ENCODE results near the gene NISCH.

NISCH gene
- 182 to 208 (median 206) reads per million in 4 donors for total RNA-seq

- peak; percentile 89 to 96 (median 94) for DNase-seq
These were observed at the start of gene NISCH for GRCh38 chr3:52455283-52456168. Gene NISCH (plus strand): TSS chr3:52455604. CDS start chr3:52455642, 38 bp downstream.

- peak in 1 of 5 donors; percentile 7 for DNase-seq
These were observed 49.2 kb upstream of the NISCH start for GRCh38 chr3:52406231-52406661.

DNA sequence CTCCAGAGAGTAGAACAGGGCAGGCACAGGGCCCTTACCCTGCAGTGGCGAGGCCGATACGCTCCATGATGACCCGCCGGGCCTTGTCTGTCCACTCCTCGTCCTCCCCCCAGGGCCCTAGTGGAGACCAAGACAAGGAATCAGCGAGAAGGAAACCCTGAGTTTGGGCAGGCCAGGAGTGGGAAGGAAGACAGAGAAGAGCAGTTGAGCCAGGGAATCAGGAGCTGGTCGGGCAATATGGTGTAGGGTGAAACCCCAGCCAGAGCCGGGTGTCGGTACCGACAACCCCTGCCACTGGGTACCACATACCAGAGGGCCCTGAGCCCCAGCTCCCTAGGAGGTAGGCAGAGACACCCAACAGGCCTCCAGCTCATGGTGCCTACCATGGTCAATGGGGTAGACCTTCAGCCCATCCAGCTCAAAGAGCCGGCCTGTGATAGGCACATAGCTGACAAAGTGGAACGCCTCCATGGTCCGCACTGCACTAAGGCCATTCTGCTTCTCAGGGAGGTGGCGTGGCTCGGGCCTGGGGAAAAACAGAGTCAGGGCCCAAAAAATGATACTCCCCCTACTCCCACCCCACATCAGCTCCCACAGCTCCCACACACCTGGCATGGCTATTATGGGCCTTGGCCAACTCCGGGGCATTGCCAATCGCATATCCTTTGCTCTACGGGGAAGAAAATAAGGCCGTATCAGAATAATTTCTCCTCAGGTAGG is 48.5 kb upstream of the NISCH start:
- peak in 1 of 5 donors; percentile 7 for DNase-seq

GRCh38 chr3:52407779-52408178 is 47.6 kb upstream of the NISCH start:
- peak in 1 of 5 donors; percentile 9 for DNase-seq

- DNase-seq = no peak
These were observed 46.9 kb upstream of the NISCH start for GRCh38 chr3:52408466-52408865.

GRCh38 chr3:52415800-52416199 is 39.6 kb upstream of the NISCH start:
- DNase-seq = no peak

- DNase-seq = no peak
These were observed 35.0 kb upstream of the NISCH start for GRCh38 chr3:52420388-52420787.

DNA sequence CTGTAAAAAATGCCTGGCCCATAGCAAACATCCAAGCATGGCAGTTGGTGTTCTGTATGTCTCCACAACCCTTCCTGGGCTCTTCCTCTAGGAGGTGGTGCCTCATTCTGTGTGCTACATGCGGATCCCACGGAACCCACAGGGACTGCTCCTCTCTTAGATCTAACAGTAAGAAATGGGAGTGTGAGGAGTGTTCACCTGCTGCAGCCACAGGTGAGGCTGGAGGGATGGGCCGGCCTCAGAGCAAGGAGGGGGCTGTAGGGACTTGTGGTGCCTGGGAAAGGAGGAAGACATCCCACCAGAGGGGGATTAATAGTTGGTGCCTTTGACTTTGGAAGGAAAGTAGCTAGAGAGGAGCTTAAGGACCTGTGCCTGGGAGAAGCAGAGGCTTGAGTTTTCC is 32.7 kb upstream of the NISCH start:
- DNase-seq = no peak

GRCh38 chr3:52423173-52423572 is 32.2 kb upstream of the NISCH start:
- no peak for DNase-seq

DNA sequence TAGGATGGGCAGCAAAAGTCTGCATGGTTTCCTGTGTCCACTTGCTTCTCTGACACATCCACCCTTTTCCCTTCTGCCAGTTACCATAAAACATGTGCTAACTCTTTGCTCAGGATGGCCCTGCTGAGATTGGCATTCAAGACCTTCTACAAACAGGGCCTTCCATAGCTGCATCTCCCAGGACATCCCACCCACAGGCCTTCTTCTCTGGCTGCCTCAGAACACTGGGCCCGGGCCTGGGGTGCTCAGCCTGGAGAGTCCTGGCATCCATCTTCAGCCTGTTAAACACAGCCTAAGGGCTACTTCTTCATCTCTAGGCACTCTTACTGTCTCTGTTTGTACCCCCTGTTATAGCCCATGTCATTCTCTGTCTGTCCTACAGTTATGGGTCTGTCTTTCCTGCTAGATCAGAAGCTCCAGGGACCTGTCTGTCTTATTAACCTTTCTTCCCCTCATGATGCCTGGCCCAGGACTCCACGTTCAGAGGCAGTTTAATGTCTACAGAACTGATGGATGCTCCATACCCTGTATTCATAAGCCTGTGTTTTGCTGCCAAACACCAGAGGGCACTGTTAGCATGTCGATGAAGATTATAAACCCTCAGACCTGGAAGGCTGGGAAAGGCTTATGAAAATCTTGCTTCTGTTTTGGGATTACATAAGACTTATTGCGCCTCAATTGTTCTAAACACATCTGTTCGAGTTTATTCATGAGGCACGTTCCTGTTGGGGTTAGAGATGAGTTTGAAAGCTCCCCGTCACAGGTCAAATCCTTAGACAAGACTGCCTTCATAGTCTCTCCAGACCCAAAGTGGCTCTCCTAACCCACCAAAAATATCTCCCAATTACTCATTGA is 27.0 kb upstream of the NISCH start:
- DNase-seq = peak in 2 of 5 donors; percentile 19 to 45

DNA sequence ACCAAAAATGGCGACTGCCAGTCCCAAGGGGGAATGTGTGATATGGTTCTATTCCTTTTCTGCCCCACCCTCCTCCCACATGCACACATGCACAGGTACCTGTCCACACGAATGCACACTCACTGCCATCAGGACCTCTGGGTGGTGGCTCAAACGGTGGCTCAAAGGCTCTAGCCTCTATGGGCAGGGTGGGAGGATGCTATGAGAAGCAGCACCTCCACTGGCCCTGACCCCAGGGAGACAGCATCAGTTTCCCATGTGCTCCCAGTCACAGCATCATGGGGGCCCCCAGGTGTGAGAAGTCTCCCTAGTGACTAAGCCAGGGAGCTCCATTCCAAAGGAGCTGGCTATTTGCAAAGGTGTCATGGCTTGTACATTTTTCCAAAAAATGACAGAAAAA is 26.4 kb upstream of the NISCH start:
- no peak for DNase-seq

DNA sequence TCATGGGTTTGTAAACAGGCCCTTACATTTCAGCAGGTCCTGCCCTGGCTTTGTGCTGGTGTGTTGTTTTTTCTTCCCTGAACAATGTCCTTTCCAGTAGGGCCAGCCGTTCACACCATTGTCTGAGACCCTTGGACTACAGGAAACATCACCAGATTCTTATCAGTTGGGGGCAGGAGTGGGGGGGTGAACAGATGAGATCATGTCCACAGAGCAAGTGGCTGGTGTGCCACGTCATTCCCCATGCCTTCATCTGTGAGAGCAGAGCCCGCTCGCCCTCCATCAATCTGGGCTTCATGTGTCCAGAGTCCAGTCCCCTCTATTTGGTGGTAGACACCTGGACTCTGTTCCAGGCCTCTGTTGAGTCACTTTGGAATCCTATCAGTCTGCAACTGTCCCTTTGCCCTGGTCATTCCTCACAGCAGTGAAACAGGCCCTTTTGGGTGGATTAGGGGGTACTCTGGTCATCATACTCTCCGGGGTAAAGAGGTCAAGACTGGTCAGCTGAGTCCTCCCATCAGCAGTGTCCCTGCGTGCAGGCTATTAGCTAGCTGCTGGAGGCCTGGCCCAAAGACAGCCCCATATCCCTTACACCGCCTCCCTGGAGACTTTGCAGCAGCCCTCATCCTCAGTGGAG is 25.5 kb upstream of the NISCH start:
- no peak for DNase-seq

DNA sequence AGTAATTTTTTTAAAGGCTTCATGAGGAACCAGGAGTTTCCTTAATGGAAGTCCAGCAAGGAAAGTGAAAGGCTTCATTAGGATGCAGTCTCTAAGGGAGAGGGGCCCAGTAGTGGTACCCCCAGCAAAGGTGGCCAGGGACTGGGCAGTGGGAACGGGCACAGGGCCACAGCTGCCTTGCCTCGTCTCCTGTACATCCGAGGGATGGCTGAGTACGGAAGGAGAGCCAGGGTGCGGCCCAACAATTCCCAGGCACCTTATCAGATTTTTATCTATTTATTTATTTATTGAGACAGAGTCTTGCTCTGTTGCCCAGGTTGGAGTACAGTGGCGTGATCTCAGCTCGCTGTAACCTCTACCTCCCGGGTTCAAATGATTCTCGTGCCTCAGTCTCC is 25.0 kb upstream of the NISCH start:
- no peak for DNase-seq

GRCh38 chr3:52431459-52432223 is 23.8 kb upstream of the NISCH start:
- no peak for DNase-seq

DNA sequence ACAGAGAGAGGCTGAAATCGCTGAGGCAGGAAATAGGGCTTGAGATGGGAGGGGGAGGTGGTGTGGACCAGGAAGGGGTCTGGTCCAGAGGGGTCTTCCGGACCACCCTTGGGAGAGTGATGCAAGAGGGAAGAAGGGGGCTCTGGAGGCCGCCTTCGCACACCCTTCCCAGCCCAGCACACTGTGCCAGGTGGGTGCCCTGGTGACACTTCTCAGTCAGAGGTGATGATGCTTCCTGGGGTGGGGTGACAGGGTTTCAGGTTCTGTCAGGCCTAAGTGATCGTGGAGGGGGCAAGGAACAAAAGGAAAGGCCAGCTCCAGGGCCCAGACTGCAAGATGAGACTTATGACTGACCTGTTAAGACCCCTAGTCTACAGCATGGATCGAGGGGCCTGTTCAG is 23.2 kb upstream of the NISCH start:
- no peak for DNase-seq

GRCh38 chr3:52432691-52433141 is 22.7 kb upstream of the NISCH start:
- DNase-seq = no peak

DNA sequence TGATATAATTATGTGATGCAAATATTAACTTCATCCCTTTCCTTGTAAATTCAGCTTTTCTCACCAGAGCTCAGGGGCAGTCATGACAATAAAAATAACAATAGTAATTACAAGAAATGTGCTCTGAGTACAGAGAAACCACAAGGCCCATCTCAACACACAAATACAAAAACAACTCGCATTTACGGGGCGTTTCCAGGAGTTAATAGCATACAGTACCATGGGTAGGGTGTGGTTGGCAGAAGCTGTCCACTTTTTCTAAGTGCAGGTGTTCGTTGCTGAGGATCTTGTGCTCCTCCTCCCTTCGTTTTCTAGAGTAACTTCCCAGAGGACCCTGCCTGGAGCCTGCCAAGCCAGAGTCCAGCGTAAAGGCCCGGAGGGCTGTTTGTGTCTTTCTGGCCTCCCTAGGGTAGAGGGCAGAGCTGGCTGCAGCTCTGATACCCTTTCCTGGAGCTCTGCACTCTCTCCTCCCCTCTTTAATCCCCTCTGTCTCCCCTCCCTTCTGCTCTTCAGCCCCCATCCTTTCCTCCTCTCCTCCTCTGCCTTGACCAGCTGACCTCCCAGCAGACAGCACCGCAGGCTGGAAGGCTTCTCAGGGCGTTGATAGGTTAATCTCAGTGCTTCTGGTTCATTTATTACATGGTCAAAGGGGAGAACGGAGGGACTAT is 21.9 kb upstream of the NISCH start:
- DNase-seq = no peak

GRCh38 chr3:52433996-52434479 is 21.4 kb upstream of the NISCH start:
- no peak for DNase-seq

DNA sequence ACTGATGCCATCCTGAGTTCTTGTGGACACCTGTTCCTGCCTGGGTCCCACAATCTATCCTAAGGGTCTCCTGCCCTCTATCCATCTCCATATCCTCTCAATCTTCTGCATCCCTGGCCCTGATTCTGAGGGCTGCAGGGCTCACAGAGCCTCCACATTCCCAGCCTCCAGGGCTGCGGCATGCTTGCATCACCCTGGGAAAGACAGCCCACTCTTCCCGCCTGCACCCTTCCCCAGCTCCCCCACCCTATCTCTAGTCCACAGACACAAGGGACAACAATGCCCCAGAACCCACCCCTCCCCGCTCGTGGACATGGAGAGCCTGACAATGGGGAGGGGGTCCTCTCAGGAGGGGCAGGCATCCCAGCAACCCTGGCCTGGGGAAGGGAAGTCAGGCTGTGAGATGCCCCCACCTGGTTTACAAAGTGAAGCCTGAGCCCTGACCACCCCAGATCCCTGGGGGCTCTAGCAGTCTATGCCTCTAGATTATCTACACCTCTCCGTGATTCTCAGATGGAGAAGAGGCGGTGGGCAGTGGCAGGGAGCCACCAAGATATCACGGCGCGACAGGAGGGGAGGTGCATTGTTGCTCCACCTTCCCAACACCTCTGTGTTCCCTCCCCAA is 20.8 kb upstream of the NISCH start:
- no peak for DNase-seq

Data from T-helper 1 cell (primary cell).